ENCODE data around the gene FSTL5.

The FSTL5 gene

DNA sequence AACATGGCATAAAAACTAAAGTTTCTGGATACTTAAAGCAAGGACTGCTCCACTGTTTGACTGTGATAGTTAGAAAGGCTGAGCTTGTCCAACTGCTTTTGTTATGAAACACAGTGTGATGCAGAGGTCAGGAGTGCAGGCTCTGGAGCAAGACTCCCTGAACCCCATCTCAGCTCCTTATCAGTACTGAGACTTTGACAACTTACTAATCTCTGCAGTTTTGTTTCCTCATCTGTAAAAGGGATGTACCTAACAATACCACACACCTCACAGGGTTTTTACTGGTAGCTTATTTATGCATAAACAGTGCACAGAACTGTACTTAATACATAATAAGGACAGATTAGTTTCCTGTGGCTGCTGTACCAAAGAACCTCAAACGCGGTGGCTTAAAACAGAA is 804.3 kb downstream of the FSTL5 start:
- Histone ChIP-seq H3K36me3 (ENCODE audit: low read length) (no peaks in the 10 kb centered on the region), H3K9ac (ENCODE audit: low read length) (no peak overlapping the region), H3K9me2 (replicated peaks; ENCODE audit: insufficient read depth, low read length) (no peaks in the 10 kb centered on the region), H2AFZ (ENCODE audit: low read depth, low read length, severe bottlenecking) (no peak overlapping the region), H3K9me3 (ENCODE audit: insufficient read depth, low read length) (no peaks in the 10 kb centered on the region), H3F3A (ENCODE audit: insufficient read depth) (no peaks in the 10 kb centered on the region), H3K4me2 (ENCODE audit: low read depth, low read length, poor library complexity, severe bottlenecking) (no peak overlapping the region), H3K27ac (ENCODE audit: low read depth, low read length) (no peak overlapping the region), H3K27me3 (ENCODE audit: low read length) (no peaks in the 10 kb centered on the region), H4K20me1 (ENCODE audit: low read depth, low read length) (no peaks in the 10 kb centered on the region), H3K4me3 (ENCODE audit: insufficient read depth, low read length, poor library complexity, severe bottlenecking) (no peak overlapping the region), H3K79me2 (ENCODE audit: insufficient read depth, low read length) (no peaks in the 10 kb centered on the region)
- TF ChIP-seq, protein P1, sequence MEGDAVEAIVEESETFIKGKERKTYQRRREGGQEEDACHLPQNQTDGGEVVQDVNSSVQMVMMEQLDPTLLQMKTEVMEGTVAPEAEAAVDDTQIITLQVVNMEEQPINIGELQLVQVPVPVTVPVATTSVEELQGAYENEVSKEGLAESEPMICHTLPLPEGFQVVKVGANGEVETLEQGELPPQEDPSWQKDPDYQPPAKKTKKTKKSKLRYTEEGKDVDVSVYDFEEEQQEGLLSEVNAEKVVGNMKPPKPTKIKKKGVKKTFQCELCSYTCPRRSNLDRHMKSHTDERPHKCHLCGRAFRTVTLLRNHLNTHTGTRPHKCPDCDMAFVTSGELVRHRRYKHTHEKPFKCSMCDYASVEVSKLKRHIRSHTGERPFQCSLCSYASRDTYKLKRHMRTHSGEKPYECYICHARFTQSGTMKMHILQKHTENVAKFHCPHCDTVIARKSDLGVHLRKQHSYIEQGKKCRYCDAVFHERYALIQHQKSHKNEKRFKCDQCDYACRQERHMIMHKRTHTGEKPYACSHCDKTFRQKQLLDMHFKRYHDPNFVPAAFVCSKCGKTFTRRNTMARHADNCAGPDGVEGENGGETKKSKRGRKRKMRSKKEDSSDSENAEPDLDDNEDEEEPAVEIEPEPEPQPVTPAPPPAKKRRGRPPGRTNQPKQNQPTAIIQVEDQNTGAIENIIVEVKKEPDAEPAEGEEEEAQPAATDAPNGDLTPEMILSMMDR (IDR thresholded peaks at IDR 0.05; ENCODE audit: insufficient read depth, low read length, poor library complexity, severe bottlenecking): no peak
- no peak for TF ChIP-seq EZH2phosphoT487 (conservative IDR thresholded peaks at IDR 0.05; ENCODE audit: low read length)

DNA sequence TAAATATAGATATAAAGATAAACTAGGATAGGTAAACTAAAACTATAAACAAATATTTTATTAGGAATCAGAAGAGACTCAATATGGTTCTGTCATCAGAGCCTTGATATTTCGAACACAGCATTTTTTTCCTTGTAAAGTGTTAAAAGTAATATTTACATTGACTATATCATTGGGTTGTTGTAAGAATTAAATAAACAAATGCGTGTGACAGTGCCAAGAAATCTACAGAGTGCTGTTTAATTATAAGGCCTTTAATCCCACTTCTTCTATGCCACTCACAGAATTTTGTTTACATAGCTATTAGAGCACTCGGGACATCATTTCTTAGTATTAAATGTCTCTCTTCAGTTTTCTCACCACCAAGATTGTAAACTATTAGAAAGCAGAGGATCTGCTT is 807.4 kb downstream of the FSTL5 start:
- no peaks in the 10 kb centered on the region for H3F3A ChIP-seq (ENCODE audit: insufficient read depth)
- H3K27me3 ChIP-seq (ENCODE audit: low read length): no peaks in the 10 kb centered on the region
- no peaks in the 10 kb centered on the region for H3K36me3 ChIP-seq (ENCODE audit: low read length)
- TF ChIP-seq EZH2phosphoT487 (conservative IDR thresholded peaks at IDR 0.05; ENCODE audit: low read length): no peak
- TF ChIP-seq, protein P1 (IDR thresholded peaks at IDR 0.05; ENCODE audit: insufficient read depth, low read length, poor library complexity, severe bottlenecking): no peak
- H3K9me2 ChIP-seq (replicated peaks; ENCODE audit: insufficient read depth, low read length): no peaks in the 10 kb centered on the region
- H3K9ac ChIP-seq (ENCODE audit: low read length): no peak overlapping the region
- H3K9me3 ChIP-seq (ENCODE audit: insufficient read depth, low read length): no peaks in the 10 kb centered on the region
- H3K4me3 ChIP-seq (ENCODE audit: insufficient read depth, low read length, poor library complexity, severe bottlenecking): no peak overlapping the region
- no peaks in the 10 kb centered on the region for H3K79me2 ChIP-seq (ENCODE audit: insufficient read depth, low read length)
- no peak overlapping the region for H2AFZ ChIP-seq (ENCODE audit: low read depth, low read length, severe bottlenecking)
- H4K20me1 ChIP-seq (ENCODE audit: low read depth, low read length): no peaks in the 10 kb centered on the region
- no peak overlapping the region for H3K27ac ChIP-seq (ENCODE audit: low read depth, low read length)
- no peak overlapping the region for H3K4me2 ChIP-seq (ENCODE audit: low read depth, low read length, poor library complexity, severe bottlenecking)

DNA sequence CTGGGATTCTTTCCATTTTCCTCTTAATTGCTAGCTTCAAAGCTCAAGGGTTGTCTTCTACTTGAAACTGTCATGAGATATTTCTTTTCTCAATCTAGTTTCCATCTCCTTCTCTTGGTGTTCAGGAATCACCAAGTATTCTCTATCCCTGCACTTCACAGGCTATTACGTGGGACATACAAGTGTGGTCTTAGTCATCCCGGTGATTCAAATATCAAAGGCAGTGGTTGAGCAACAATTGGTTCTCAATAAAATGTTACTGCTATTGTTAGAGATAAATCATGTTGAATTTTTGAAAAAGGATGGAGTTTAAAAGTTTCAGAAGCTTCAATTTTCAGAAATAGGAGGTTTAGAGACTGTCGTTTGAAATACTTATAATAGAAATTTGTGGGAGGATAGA is 812.9 kb downstream of the FSTL5 start:
- Histone ChIP-seq H3K9ac (ENCODE audit: low read length) (no peak overlapping the region), H3K4me2 (ENCODE audit: low read depth, low read length, poor library complexity, severe bottlenecking) (no peak overlapping the region), H3K4me3 (ENCODE audit: insufficient read depth, low read length, poor library complexity, severe bottlenecking) (no peak overlapping the region), H3F3A (ENCODE audit: insufficient read depth) (no peaks in the 10 kb centered on the region), H4K20me1 (ENCODE audit: low read depth, low read length) (no peaks in the 10 kb centered on the region), H3K9me2 (replicated peaks; ENCODE audit: insufficient read depth, low read length) (no peaks in the 10 kb centered on the region), H3K27me3 (ENCODE audit: low read length) (no peaks in the 10 kb centered on the region), H3K27ac (ENCODE audit: low read depth, low read length) (no peak overlapping the region), H3K79me2 (ENCODE audit: insufficient read depth, low read length) (no peaks in the 10 kb centered on the region), H2AFZ (ENCODE audit: low read depth, low read length, severe bottlenecking) (no peak overlapping the region), H3K36me3 (ENCODE audit: low read length) (no peaks in the 10 kb centered on the region), H3K9me3 (ENCODE audit: insufficient read depth, low read length) (no peaks in the 10 kb centered on the region)
- TF ChIP-seq, protein P1 (IDR thresholded peaks at IDR 0.05; ENCODE audit: insufficient read depth, low read length, poor library complexity, severe bottlenecking): no peak
- no peak for TF ChIP-seq EZH2phosphoT487 (conservative IDR thresholded peaks at IDR 0.05; ENCODE audit: low read length)

All from SU-DHL-6 (cell line).